Measurements from ENCODE around the gene NCS1. TPM values are rescaled to one million over a fixed set of nuclear protein-coding genes. Genes with fewer than 3 reads are reported as not detected.

NCS1 gene
- total and polyA plus RNA-seq, 2 donors (not counting 1 experiment from before 2014, with no cell fraction given) = 44.9 to 52.0 TPM

DNA sequence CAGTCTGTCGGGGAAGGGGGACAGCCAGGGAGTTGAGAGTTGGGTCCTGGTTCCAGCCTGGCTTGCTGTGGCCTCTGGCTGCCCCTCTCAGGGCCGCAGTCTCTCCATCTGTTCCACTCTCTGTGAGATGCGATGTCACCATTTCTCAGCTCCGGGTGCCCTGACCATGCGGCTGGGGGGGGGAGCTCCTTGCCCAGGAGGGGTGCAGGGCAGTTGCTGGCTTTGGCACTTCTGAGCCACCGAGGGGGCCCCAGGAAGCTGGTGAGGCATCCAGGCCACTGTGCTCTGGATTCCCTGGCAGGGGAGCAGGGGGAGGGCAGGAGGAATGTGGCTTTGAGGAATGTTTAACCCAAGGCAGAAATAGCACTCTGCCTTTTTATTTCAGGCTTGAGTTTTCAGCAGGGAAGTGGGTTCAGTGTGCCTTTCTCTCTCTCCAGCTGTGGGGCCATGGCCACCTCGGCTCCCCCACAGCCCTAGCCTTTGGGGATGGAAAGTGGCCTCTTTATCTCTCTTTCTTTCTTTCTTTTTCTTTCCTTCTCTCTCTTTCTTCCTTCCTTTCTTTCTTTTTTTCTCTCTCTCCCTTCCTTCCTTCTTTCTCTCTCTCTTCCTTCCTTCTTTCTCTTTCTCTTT lies 11.0 kb downstream of the NCS1 start:
- H3K27ac ChIP-seq (ENCODE audit: insufficient read depth, low read length) = peak overlapping the region; percentile 62
- peak overlapping the region in 1 of 4 experiments; percentile 8 for H3K4me3 ChIP-seq (replicated peaks in 1 of 4; ENCODE audit: control extremely low read depth in 1 of 4, insufficient read depth in 1 of 4, low read depth in 3 of 4, low read length in 4 of 4)
- H3K9ac ChIP-seq (ENCODE audit: insufficient read depth, low read length) = no peak overlapping the region
- peaks cover 34% of the 10 kb centered on the region for H3K4me1 ChIP-seq (ENCODE audit: control insufficient read depth, extremely low read depth, insufficient read depth, low read length)
- no peaks in the 10 kb centered on the region for H4K20me1 ChIP-seq (ENCODE audit: control insufficient read depth, extremely low read depth, insufficient read depth, low read length)
- no peak overlapping the region for H2AFZ ChIP-seq (ENCODE audit: low read length)
- H3K79me2 ChIP-seq (ENCODE audit: control insufficient read depth, insufficient read depth, low read length) = peaks cover 67% of the 10 kb centered on the region
- H3K9me3 ChIP-seq (ENCODE audit: control insufficient read depth, insufficient read depth, low read depth, low read length) = no peaks in the 10 kb centered on the region
- no peaks in the 10 kb centered on the region for H3K36me3 ChIP-seq (ENCODE audit: control insufficient read depth, insufficient read depth, low read length)
- TF ChIP-seq, protein P1, sequence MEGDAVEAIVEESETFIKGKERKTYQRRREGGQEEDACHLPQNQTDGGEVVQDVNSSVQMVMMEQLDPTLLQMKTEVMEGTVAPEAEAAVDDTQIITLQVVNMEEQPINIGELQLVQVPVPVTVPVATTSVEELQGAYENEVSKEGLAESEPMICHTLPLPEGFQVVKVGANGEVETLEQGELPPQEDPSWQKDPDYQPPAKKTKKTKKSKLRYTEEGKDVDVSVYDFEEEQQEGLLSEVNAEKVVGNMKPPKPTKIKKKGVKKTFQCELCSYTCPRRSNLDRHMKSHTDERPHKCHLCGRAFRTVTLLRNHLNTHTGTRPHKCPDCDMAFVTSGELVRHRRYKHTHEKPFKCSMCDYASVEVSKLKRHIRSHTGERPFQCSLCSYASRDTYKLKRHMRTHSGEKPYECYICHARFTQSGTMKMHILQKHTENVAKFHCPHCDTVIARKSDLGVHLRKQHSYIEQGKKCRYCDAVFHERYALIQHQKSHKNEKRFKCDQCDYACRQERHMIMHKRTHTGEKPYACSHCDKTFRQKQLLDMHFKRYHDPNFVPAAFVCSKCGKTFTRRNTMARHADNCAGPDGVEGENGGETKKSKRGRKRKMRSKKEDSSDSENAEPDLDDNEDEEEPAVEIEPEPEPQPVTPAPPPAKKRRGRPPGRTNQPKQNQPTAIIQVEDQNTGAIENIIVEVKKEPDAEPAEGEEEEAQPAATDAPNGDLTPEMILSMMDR (conservative IDR thresholded peaks at IDR 0.05 in 1 of 2, IDR thresholded peaks at IDR 0.05 in 1 of 2; ENCODE audit: low read depth in 1 of 2, low read length in 2 of 2) = no peak
- TF ChIP-seq EZH2 (IDR thresholded peaks at IDR 0.05; ENCODE audit: low read length, missing control alignments) = no peak
- H3K27me3 ChIP-seq (ENCODE audit: control insufficient read depth, insufficient read depth, low read length) = no peaks in the 10 kb centered on the region
- peak; percentile 64 to 81 for DNase-seq (ENCODE audit: low read depth in 2 of 2)
- peak overlapping the region; percentile 82 for H3K4me2 ChIP-seq (ENCODE audit: extremely low read depth, insufficient read depth, low read length)

DNA sequence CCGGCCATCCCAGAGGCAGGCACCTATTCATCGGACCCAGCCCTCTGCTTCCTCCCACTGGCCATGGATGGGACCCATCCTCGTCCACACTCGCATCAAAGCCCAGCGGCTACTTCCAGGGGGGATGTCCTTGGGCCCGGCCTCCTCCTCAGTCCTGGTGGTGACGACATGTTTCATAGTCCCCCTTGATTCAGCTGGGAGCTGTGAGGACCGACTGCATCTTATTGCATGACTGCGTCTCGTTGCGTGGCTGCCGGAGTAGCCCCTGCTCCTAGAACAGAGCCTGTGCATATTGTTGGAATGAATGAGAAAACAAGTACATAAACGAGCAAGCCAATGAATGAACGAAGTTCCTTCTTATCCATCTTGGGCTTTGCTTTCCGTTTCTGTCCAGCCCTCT lies 12.8 kb downstream of the NCS1 start:
- no peak overlapping the region for H3K4me3 ChIP-seq (replicated peaks in 1 of 4; ENCODE audit: control extremely low read depth in 1 of 4, insufficient read depth in 1 of 4, low read depth in 3 of 4, low read length in 4 of 4)
- no peaks in the 10 kb centered on the region for H4K20me1 ChIP-seq (ENCODE audit: control insufficient read depth, extremely low read depth, insufficient read depth, low read length)
- DNase-seq (ENCODE audit: low read depth in 2 of 2) = no peak
- H3K4me1 ChIP-seq (ENCODE audit: control insufficient read depth, extremely low read depth, insufficient read depth, low read length) = peaks cover 33% of the 10 kb centered on the region
- no peak overlapping the region for H2AFZ ChIP-seq (ENCODE audit: low read length)
- no peaks in the 10 kb centered on the region for H3K9me3 ChIP-seq (ENCODE audit: control insufficient read depth, insufficient read depth, low read depth, low read length)
- peak overlapping the region; percentile 74 for H3K27ac ChIP-seq (ENCODE audit: insufficient read depth, low read length)
- no peak overlapping the region for H3K9ac ChIP-seq (ENCODE audit: insufficient read depth, low read length)
- H3K36me3 ChIP-seq (ENCODE audit: control insufficient read depth, insufficient read depth, low read length) = no peaks in the 10 kb centered on the region
- TF ChIP-seq EZH2 (IDR thresholded peaks at IDR 0.05; ENCODE audit: low read length, missing control alignments) = no peak
- TF ChIP-seq, protein P1 (conservative IDR thresholded peaks at IDR 0.05 in 1 of 2, IDR thresholded peaks at IDR 0.05 in 1 of 2; ENCODE audit: low read depth in 1 of 2, low read length in 2 of 2) = no peak
- H3K4me2 ChIP-seq (ENCODE audit: extremely low read depth, insufficient read depth, low read length) = no peak overlapping the region
- H3K79me2 ChIP-seq (ENCODE audit: control insufficient read depth, insufficient read depth, low read length) = peaks cover 70% of the 10 kb centered on the region
- H3K27me3 ChIP-seq (ENCODE audit: control insufficient read depth, insufficient read depth, low read length) = no peaks in the 10 kb centered on the region

DNA sequence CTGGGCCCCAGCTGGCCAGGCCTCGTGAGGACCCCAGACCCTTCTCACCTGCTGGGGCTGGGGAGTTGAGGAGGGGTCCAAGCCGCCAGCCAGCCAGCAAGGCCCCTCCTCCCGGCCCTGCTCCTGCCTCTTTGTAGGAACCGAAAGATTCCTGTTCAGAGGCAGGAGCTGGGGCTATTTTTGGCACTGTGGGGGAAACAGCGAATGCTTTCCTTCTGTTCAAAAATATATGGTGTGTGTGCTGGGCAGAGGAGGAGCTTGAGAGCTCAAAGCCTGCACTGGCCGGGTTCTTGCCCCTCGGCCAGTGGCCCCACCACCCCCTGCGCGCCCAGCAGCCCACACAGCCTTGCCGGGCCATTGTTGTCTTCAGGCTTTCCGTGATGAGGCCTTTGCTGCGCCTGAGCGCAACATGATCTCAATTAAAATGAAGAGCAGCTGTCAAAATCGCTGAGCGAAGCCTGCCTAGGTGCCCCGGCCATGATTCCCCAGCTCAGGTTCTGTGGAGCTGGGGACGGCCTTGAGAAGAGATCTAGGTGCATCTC lies 13.4 kb downstream of the NCS1 start:
- peak overlapping the region; percentile 74 for H3K27ac ChIP-seq (ENCODE audit: insufficient read depth, low read length)
- no peaks in the 10 kb centered on the region for H3K9me3 ChIP-seq (ENCODE audit: control insufficient read depth, insufficient read depth, low read depth, low read length)
- peak overlapping the region in 2 of 4 experiments; percentile 22 to 23 for H3K4me3 ChIP-seq (replicated peaks in 1 of 4; ENCODE audit: control extremely low read depth in 1 of 4, insufficient read depth in 1 of 4, low read depth in 3 of 4, low read length in 4 of 4)
- TF ChIP-seq, protein P1 (conservative IDR thresholded peaks at IDR 0.05 in 1 of 2, IDR thresholded peaks at IDR 0.05 in 1 of 2; ENCODE audit: low read depth in 1 of 2, low read length in 2 of 2) = no peak
- no peak for TF ChIP-seq EZH2 (IDR thresholded peaks at IDR 0.05; ENCODE audit: low read length, missing control alignments)
- peaks cover 72% of the 10 kb centered on the region for H3K79me2 ChIP-seq (ENCODE audit: control insufficient read depth, insufficient read depth, low read length)
- no peaks in the 10 kb centered on the region for H3K36me3 ChIP-seq (ENCODE audit: control insufficient read depth, insufficient read depth, low read length)
- H4K20me1 ChIP-seq (ENCODE audit: control insufficient read depth, extremely low read depth, insufficient read depth, low read length) = no peaks in the 10 kb centered on the region
- no peak overlapping the region for H2AFZ ChIP-seq (ENCODE audit: low read length)
- H3K27me3 ChIP-seq (ENCODE audit: control insufficient read depth, insufficient read depth, low read length) = no peaks in the 10 kb centered on the region
- peak overlapping the region; percentile 75 for H3K4me2 ChIP-seq (ENCODE audit: extremely low read depth, insufficient read depth, low read length)
- DNase-seq (ENCODE audit: low read depth in 2 of 2) = peak; percentile 36 to 63
- H3K9ac ChIP-seq (ENCODE audit: insufficient read depth, low read length) = peak overlapping the region; percentile 45
- H3K4me1 ChIP-seq (ENCODE audit: control insufficient read depth, extremely low read depth, insufficient read depth, low read length) = peaks cover 33% of the 10 kb centered on the region

Data from fibroblast of lung (primary cell).